ACC112 (cell line): ENCODE measurements around the gene SPR.
A peak's percentile ranks its signal among the peaks of the same experiment; 100 is the strongest.

Experiments
- H2AFZ ChIP-seq: fragments of 200-600 bp; sonication (generic); one replicate; pipeline ENCODE4 v1.6.0; 2017; ENCODE audit warnings: antibody characterized with exemption, low read length; ENCODE audit not compliant: unreplicated experiment
- H3K27ac ChIP-seq: fragments of 200-600 bp; sonication (generic); 2 replicates; pipeline ENCODE4 v1.5.1; 2014; ENCODE audit warnings: low read depth, mild to moderate bottlenecking, antibody characterized with exemption, low read length, moderate library complexity
- H3K27me3 ChIP-seq: fragments of 200-600 bp; sonication (generic); 2 replicates; pipeline ENCODE4 v1.6.1; 2014; ENCODE audit warnings: mild to moderate bottlenecking, antibody characterized with exemption, low read length, moderate library complexity, mixed read lengths; ENCODE audit not compliant: insufficient read depth
- H3K36me3 ChIP-seq: fragments of 200-600 bp; sonication (generic); 2 replicates; pipeline ENCODE4 v1.6.1; 2016; ENCODE audit warnings: mild to moderate bottlenecking, antibody characterized with exemption, low read length, moderate library complexity, mixed read lengths; ENCODE audit not compliant: insufficient read depth
- H3K4me1 ChIP-seq: fragments of 200-600 bp; sonication (generic); one replicate; pipeline ENCODE4 v1.6.1; 2016; ENCODE audit warnings: low read length, mixed read lengths; ENCODE audit not compliant: insufficient read depth, unreplicated experiment, control insufficient read depth
- H3K4me3 ChIP-seq: fragments of 200-600 bp; sonication (generic); 2 replicates; pipeline ENCODE4 v1.5.1; 2014; ENCODE audit warnings: mild to moderate bottlenecking, low read depth, low read length
- H3K79me2 ChIP-seq: fragments of 200-600 bp; sonication (generic); one replicate; pipeline ENCODE4 v1.6.0; 2016; ENCODE audit warnings: low read length; ENCODE audit not compliant: control insufficient read depth, unreplicated experiment, insufficient read depth

Gene SPR

DNA sequence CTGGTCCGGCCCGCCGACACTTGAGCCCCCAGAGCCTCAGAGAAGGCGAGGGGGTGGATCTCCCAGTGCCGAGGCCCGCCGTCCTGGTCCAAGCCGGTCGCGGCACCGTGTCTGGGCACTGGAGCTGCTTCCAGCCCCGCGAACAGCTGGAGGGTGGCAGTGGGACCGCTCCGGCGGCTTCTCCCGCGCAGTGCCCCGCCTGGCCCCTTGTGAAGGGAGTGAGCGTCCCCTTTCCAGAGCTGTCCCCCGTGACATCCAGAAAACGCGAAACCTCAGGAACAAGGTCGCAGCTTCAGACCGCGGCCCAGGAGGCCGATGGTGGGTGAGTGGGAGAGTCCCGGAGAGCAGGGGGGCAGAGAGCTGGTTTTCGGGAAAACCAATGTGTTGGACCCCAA, 29.5 kb downstream of the SPR start:
- H3K36me3 ChIP-seq, result no peaks in the 10 kb centered on the region
- H3K27ac ChIP-seq, result no peak overlapping the region
- H2AFZ ChIP-seq, result no peak overlapping the region
- H3K4me1 ChIP-seq, result peaks cover 5% of the 10 kb centered on the region
- peak overlapping the region; percentile 42 for H3K4me3 ChIP-seq
- peaks cover 98% of the 10 kb centered on the region for H3K27me3 ChIP-seq
- H3K79me2 ChIP-seq, result no peaks in the 10 kb centered on the region

GRCh38 chr2:72917138-72917876, 30.1 kb downstream of the SPR start, which contains the start of gene EMX1:
Gene EMX1, plus strand, starts transcription at chr2:72917519. Its CDS starts 334 bp downstream, at chr2:72917853.
- Histone ChIP-seq H3K79me2 (no peaks in the 10 kb centered on the region), H3K27ac (no peak within 1 kb of the TSS), H2AFZ (no peak within 1 kb of the TSS), H3K4me3 (peak within 1 kb of the TSS; percentile 42), H3K27me3 (peaks cover 98% of the 10 kb centered on the region), H3K4me1 (peaks cover 5% of the 10 kb centered on the region), H3K36me3 (no peaks in the 10 kb centered on the region)

- Histone ChIP-seq H3K36me3 (no peaks in the 10 kb centered on the region), H3K4me1 (peaks cover 5% of the 10 kb centered on the region), H2AFZ (no peak overlapping the region), H3K79me2 (no peaks in the 10 kb centered on the region), H3K4me3 (peak overlapping the region; percentile 19; the same call in 1 of the 2 replicates), H3K27ac (no peak overlapping the region), H3K27me3 (peaks cover 100% of the 10 kb centered on the region)
Observed at GRCh38 chr2:72917877-72918553, 30.8 kb downstream of the SPR start.

DNA sequence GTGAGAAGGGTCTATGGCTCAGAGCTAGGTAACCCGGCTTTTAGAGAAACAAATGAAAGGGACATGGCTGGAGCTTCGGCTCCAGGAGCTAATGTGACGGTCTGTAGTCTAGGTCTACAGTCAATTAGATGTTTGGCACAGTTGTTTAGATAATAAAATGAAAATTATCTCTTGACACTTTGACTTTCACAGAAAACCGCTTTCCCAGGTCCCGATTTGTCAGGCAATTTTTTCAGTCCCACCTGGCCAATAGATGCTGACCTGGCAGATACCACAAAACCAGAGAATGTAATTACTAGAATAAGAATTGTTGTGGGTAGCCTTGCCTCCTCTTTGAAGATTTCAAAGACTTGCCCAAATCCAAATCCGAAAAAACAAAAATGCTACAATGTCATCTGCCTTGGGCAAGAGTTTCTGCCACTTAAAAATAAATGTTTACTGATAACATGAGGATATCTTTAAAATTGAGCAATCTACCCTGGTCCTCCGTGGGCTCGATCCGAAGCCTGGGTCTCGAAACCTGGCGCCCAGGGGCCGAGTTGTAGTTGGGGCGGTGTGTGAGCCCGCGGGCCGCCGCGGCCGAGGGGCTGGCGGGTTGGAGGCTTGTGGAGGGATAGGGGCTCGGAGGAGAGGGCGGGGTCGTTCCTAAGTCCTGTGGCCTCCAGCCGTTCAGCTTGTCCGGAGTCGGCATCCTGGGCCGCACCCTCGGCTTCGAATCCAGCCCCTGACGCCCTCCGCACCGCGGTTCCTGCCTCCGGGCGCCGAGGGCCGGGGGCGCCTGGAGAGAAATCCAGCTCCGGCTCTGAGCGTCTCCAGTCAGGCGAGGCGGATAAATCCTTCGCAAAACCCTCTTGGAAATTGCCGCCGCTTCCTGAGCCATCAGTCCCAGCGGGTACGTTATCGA, 32.5 kb downstream of the SPR start:
- Histone ChIP-seq H2AFZ (no peak overlapping the region), H3K36me3 (no peaks in the 10 kb centered on the region), H3K4me1 (peaks cover 5% of the 10 kb centered on the region), H3K27ac (no peak overlapping the region), H3K79me2 (no peaks in the 10 kb centered on the region), H3K27me3 (peaks cover 100% of the 10 kb centered on the region), H3K4me3 (peak overlapping the region; percentile 54; the same call in 1 of the 2 replicates)

- Histone ChIP-seq H2AFZ (no peak overlapping the region), H3K27me3 (peaks cover 100% of the 10 kb centered on the region), H3K79me2 (no peaks in the 10 kb centered on the region), H3K36me3 (no peaks in the 10 kb centered on the region), H3K4me1 (peaks cover 5% of the 10 kb centered on the region), H3K4me3 (peak overlapping the region; percentile 54), H3K27ac (no peak overlapping the region)
Observed at GRCh38 chr2:72920318-72921087, 33.3 kb downstream of the SPR start.

GRCh38 chr2:72921088-72921851, 34.1 kb downstream of the SPR start:
- no peaks in the 10 kb centered on the region for H3K36me3 ChIP-seq
- no peak overlapping the region for H2AFZ ChIP-seq
- H3K79me2 ChIP-seq, result no peaks in the 10 kb centered on the region
- H3K4me3 ChIP-seq, result no peak overlapping the region
- H3K27ac ChIP-seq, result no peak overlapping the region
- peaks cover 100% of the 10 kb centered on the region for H3K27me3 ChIP-seq
- peaks cover 5% of the 10 kb centered on the region for H3K4me1 ChIP-seq

DNA sequence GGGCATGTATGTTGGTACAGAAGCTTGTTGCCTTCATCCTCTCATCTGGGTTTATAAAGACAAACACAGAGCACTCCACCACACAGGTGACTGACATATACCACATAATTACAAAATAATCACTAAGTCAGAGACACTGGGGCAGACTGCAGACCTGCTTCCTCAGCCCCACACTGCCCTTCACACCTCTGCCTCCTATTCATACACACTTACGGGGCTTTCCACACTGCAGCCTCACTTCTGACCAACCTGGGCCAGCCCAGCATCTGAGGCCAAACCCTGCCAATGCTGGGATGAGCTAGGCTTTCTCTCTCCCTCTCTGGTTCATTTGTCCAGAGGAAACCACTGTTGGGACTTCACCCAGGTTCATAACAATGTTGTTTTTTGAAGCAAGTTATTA, 34.6 kb downstream of the SPR start:
- Histone ChIP-seq H3K27ac (no peak overlapping the region), H2AFZ (no peak overlapping the region), H3K36me3 (no peaks in the 10 kb centered on the region), H3K4me3 (no peak overlapping the region), H3K79me2 (no peaks in the 10 kb centered on the region), H3K27me3 (peaks cover 100% of the 10 kb centered on the region), H3K4me1 (peaks cover 2% of the 10 kb centered on the region)

GRCh38 chr2:72923833-72924352, 36.7 kb downstream of the SPR start:
- no peak overlapping the region for H3K4me3 ChIP-seq
- H3K27me3 ChIP-seq, result peaks cover 100% of the 10 kb centered on the region
- H3K36me3 ChIP-seq, result no peaks in the 10 kb centered on the region
- no peaks in the 10 kb centered on the region for H3K79me2 ChIP-seq
- H3K4me1 ChIP-seq, result no peaks in the 10 kb centered on the region
- no peak overlapping the region for H3K27ac ChIP-seq
- H2AFZ ChIP-seq, result no peak overlapping the region

DNA sequence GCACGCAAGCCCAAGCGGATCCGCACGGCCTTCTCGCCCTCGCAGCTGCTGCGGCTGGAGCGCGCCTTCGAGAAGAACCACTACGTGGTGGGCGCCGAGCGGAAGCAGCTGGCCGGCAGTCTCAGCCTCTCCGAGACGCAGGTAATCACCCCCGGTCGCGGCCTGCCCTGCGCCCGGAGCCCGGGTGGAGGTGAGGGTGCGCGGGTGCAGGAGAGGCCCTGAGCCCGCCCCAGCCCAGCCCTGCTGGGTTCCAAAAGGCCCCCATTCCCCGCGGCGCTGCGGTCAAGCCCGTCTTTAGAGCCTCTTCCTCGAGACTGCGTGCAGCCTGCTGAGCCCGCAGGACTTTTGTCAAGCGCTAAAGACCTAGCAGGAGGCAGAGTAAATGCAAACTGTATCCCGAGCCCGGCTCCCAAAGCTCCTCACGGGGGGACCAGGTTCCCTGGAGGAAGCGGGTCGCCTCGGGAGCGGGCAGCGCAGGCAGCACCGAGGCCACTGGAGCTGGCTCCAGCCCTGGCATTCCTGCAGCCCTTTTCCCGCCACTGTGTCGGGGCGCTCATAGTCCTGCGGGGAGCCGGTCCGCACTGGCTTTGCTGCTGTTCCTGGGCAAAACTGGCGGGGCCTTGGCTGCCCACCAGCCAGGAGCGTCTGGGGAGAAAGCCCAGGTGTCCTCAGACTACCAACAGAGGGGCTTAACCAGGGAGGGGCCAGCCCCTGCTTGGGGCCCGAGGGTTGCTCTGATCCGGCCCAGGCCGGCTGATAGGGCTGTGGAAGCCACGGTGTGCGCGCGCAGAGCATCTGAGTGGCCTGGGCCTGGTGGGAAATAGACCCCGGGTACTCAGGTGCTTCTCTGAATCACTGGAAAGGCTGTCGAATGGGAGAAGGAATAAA, 37.4 kb downstream of the SPR start:
- Histone ChIP-seq H3K4me3 (no peak overlapping the region), H3K27me3 (peaks cover 100% of the 10 kb centered on the region), H3K27ac (no peak overlapping the region), H3K36me3 (no peaks in the 10 kb centered on the region), H3K4me1 (no peaks in the 10 kb centered on the region), H2AFZ (no peak overlapping the region), H3K79me2 (no peaks in the 10 kb centered on the region)
